GM18517 (cell line): Measurements from ENCODE around the gene ADD2.

Experiments used
- ATAC-seq: cut with Tn5 transposase; IDR thresholded peaks from one replicate; pipeline ENCODE4 v1.9.1; 2021; ENCODE audit warnings: mild to moderate bottlenecking, moderate library complexity; ENCODE audit not compliant: unreplicated experiment

ADD2 gene

DNA sequence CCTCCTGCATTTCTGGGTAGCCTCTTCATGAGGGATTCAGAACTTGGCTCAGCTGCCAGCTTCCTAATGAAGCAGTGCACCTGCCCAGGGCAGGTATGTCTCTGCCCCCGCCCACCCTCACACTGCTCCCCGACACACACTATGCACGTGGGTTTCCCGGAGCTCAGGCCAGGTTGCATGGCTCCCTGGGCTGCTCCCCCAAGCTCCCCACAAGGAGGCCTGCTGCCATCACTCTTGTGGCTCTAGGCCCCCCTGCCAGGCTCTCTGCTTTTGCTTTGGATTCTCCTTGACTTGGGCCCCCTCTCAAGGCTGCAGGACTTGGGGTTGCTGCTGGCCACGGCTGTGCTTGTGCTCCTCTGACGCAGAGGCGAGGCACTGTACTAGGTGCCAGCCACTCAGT lies 43.6 kb downstream of the ADD2 start:
- ATAC-seq = no peak

DNA sequence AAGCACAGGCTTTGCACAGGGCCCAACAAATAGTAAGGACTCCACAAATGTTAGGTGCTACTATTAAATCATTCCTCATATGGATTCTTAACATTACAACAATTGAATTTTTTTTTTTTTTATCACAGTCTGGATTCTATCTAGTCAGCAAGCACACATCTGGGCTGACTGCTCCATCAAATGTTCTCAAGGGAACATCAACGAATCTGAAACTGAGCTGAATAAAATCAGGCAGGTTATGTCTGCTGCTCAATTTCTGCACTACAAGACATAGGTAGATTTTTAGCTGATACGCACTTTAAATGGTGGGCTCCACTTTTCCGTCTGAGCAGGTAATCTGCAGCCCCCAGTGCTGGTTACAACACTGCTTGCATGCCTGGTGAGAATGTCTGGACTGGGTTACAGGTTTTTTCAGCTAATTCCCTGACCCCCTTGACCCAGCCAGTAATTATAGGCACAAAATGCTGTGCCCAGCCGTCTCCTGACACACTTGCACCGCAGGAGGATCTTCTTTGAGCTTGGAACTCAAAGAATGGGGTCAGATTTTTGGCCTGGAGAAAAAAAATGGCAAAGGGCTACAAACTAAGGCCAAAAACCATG lies 44.6 kb downstream of the ADD2 start:
- no peak for ATAC-seq

DNA sequence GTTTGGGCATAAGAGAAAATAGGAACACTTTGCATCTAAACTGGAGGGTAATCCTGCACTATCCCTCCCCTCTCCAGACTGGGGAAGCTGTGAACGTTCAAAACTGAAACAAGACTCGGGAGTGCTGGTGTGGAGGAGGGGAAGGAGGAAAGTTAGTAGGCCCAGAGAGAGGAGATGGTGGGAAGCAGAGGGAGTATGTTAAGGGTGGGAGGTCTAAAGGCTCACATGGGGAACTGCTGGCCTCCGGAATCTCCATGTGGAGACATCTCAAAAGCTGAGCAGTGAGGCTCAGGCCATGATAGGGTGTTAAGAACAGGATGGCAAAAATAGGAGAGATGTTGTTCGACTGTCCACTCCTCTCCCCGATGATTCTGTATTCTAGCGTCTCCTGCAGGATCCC lies 47.9 kb downstream of the ADD2 start:
- ATAC-seq = no peak

DNA sequence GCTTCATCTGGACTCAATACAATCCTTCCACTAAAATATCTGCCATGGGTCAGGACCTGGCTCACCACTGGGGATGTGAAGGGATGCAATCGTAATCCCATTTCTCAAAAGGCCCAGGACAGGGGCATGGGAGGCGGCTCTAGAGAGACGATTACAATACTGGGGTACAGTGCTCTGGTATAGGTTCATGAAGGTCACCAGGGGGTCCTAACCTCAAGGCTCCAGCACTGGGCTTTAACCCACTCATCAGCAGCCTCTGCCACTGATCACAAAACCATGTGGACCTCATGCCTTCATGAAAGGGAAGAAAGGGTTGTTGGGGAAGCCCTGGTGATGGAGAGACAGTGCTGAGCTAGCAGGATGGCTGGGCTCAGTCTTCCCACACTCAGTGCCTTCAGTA lies 48.8 kb downstream of the ADD2 start:
- no peak for ATAC-seq

DNA sequence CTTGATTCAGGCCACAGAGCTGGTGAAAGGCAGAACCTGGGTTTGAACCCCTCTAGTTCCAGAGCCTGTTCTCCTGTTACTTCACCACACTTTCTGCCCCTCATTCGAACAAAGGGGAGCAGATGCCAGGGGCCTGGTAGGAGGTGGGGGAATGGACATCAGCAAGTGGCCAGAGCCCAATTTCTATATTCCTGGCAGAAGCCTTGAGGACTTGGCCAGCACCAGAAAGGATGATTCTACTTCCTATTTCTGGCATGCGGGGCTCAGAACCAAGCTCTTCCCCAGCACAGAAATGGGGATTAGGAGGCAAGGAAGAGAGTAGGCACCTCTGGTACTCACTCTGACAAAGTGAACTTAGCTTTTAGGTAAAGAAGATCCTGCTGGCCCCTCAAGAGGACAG lies 49.3 kb downstream of the ADD2 start:
- ATAC-seq = no peak

DNA sequence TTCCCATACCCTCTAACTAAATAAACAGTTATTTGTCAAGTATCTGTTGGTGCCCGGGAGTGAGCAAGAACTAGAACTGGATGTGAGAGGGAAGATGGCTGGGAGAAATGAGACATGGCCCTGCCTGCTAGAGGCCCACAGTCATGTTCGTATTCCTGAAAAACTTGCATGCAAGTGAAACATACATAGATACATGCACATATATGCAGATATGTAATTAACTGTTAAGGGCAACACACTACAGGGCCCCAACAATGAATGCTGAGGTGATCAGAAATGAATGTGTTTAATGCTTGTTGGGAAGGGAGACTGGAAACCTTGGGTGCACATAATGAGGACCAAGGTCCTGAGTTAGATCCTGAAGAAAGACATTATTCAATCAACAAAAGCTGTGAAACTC lies 49.8 kb downstream of the ADD2 start:
- no peak for ATAC-seq

DNA sequence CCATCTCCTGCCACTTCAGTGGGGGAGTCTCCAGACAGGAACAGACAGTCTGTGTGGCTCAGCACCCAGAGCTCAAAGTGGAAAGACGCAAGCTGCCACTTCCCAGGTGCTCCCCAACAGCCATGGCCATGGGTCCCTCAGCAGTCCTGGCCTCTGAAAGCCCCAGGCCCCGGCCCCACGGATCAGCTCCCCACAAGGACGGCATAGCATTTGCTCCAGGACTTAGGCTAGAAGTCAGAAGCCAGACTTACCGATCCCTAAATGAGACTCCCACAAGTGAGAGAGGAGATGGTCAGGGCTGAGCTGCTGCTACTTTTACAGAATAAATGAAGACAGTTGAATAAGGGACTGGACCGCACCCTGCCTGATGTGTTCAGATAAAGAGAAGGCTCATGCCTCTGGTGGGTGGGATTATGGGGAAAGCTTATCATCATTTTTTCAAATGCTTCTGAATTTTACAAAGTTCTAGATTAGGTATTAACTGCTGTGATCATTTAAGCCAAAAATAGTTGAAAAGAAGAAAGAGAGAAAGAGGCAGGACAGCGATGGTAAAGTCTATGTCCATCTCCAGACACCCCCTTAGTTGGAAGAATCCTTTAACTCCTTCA lies 50.5 kb downstream of the ADD2 start:
- no peak for ATAC-seq

DNA sequence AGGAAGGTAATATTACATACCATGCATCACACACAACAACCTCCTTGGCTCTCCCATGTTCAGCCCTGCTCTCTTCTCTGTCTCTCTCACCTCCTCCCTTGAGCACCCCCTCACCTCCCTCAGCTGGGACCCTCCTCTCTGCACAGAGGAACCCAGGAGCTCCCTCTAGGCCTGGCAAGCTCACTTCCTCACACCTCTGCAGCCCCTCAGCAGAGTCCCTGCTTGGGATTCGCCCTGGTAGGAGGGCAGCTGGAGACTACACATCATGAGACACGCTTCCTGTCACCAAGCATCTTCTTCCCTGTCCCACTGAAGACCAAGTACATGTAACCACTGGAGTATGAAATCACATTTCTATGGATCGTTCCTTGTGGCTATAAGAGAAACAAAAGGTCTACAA lies 51.0 kb downstream of the ADD2 start:
- no peak for ATAC-seq

DNA sequence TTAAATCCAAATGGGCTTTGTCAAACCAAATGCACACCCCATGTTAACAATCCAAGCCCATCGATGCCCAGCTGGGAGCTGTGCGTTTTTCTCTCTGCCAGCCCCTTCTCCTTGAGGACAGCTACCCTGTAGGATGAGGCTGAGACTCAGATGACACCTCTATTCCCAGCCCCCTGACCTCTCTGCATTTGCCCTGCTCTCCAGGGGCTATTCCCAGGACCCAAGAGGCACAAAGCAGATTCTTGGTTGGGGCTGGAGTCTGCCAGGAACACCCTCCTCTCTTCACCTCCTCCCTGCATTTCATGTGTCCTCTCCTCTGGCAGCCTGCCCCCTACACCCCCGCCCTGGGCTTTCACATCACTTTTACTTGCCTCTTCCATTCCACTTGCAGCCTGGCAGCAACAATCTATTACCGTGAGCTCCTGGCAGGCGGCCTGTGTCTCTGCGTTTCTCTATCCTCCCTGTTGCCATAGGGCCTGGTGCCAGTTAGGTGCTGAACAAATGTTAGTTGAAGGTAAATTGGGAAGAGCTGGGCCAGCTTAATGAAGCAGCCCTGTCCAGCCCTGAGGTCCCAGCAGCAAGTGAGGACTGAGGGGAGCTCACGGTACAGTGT lies 51.8 kb downstream of the ADD2 start:
- ATAC-seq = no peak

DNA sequence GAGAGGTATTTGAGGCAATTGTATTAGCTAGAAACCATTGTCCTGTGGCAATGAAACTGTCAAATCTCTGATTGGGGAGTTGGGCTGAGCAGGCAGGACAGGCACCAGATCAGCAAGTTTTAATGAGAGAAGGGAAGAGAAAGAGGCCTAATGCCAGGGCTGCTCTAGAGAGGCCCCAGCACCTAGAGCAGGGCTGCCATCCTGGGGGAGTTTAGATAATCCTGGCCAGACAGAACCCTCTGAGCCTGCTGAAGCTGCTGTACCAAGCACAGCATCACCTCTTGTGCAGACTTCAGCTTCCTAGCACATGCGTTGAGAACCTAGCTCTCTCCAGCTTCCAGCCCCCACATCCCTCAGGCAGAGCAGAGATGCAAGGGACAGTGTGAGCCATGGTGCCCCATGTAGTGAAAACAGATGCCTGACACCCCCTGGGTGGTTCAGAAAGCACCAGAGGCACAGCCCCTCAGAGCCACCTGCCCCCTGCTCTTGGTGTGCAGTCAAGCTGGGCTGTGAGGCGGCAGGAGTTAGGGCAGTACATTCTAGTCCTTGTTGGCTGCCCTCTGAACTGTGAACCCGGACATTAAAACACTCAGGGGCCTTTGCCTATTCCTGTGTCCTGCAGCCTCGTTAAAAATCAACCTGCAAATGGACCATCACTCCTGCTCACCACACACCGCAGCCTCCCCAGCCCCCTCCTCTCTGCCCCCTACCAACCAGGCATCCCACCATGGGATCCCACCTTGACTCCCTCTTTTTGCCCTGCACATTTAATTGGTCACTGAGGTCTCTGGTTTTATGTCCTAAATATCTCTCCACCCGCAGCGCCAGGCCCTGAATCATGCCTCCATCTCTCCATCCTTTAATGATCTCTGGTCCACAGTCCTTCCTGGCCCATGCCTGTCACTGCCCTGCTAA lies 52.7 kb downstream of the ADD2 start:
- ATAC-seq = no peak

DNA sequence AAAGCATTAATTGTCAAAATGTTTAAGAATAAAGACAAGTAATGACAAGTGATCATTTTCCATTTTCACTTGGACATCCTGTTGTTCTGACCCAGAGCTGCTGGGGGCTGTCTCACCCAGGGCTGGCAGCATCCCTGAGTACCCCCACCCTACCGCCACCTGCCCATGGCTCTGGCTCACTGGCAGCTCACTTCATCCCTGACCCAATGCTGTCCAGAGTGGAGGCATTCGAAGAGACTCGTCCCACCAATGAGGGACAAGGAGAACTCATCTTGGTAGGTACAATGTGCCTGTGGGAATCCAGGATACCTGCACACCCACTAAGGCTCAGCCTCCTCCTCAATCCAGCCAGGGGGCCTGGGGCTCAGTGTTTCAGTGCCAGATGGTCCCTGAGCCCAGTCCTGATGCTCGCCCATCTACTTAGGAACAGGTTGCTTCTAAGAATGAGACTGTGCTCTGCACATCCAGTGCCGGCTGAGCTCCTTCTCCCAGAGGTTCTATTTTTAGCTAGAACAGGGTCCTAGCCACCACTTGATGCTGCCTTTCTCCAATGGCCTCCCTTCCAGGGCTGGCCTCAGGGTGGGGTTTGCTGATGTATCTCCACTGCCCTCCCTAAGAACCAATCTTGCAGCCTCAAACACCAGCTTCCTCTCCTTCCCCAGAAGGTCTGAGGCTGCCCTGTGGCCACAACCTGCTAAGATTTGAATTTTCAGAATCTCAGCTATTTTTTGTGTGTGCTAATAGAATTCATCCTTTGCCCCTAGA lies 53.7 kb downstream of the ADD2 start:
- no peak for ATAC-seq

DNA sequence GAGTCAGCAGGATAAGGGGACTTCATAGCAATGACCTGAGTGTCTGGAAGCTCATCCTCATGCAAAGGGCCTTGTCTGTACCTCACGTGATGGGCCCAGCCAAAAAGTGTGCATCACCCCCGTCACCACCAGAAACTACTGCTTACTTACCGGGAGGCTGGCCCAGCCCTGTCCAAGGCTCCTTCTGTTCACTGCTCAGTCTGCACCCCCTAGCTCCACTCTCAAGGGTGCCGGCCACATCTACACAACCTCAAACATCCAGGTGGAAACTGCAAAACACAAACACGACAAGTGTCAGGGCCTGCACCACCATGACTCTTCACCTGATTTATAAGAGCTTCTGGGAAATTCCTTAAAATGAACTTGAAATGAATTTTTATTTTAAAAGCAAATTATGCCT lies 55.1 kb downstream of the ADD2 start:
- no peak for ATAC-seq

DNA sequence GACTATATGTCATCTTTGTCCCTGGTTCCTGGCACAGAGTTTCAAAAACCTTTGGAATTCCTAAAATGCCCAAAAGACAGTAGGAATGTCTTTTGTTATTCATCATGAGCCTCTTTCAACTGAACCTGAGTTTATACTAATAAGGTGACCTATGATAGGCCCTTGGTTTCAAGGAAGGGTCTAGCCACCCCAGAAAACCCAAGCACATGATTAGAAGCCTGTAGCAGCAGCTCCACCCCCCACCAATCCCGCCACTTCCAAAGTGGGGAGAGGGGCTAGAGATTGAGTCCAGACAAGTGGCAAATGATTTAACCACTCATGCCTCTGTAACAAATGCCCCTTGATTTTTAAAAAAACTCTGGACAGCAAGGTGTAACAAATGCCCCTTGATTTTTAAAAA lies 56.8 kb downstream of the ADD2 start:
- ATAC-seq = no peak

DNA sequence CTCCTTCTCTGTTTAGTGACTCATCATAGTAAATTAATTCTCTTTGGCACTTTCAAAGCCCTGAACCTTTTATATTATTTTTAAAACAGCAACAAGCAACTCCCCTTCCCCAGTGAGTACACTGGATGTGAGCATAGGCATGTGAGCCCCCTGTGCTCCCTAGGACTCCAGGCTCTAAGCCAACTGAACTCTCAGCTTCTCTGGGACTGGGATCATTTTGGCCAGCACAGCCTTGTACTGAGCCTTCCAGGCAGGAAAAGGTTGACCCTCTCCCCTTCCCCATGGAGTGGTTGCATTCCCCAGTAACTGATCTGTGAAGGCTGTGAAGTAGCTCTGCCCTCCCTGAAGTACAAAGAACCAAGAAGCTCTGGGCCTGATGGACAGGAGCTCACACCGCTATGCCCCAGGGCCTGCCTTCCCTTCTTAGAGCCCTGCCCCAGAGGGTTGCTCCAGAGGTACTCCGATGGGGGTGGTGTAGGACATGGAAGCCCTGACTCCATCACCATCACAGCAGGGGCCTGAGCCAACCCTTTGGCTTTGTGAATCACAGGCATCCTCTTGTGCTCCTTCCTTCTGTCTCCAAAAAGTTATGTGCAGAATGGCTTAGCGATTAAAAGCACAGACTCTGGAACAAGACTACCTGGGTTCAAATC lies 57.8 kb downstream of the ADD2 start:
- ATAC-seq = no peak

DNA sequence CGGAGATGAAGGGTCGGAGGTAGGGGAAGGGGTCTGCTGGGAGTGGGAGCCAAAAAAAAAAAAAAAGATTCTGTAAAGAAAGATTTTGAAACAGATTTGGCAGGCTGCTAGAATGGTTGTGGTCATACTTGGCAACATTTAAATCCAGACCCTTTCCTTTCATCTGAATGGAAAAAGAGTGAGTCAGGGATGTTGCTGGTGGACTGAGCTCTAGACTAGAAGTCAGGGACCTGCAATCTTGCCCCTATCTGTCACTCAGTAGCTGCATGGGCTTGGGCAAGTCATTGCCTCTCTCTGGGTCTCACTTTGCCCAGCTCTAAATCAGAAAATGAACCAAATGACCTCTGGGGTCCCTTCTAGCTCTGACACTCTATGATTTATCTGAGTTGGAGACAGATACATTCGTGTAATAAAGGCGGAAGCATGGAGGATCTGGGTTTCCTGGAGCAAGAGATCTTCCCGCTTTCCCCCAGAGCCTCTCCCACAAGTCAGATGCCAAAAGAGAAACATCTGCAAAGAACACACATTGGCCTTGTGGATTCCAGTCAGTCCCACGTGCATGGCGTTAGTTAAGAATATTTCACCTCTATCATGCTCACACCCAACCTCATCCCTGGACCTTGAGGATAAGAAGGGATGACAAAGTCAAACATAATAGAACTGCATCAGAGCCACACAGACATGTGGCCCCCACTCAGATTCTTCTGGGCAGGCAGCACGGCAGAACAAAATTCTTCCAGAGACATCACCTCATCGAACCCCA lies 58.5 kb downstream of the ADD2 start:
- ATAC-seq = no peak

DNA sequence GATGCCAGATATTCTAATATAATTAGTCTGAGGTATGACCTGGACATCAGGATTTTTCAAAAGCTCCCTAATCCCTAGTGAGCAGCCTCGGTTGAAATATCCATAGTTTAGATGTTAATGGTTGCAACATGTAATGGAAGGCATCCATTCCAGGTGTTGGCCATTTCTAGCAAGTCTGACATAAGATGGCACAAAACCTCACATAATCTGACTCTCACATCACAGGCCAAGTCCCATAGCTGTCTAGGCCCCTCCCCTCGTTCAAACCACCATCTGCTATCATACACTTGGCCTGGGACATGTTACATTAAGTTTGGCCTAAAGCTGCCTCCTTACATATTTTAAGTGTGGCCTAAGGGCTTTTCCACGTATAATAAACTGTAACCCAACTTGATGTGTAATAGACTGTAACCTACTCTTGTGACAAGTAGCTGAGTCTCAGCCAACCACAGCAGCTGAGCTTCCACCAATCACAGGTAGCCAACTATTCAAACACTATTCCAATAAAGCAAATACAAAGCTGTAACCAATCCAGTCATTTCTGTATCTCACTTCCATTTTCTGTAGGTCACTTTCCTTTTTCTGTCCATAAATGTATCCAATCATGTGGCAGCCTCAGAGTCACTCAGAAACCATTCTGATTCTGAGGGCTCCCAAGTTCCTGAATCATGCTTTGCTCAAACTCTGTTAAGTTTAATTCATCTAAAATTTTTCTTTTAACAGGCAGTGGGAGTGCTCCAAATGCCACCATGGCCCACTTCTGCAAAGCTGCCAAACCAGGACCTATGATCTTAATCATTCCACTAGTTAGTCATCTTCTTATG lies 59.4 kb downstream of the ADD2 start:
- no peak for ATAC-seq

DNA sequence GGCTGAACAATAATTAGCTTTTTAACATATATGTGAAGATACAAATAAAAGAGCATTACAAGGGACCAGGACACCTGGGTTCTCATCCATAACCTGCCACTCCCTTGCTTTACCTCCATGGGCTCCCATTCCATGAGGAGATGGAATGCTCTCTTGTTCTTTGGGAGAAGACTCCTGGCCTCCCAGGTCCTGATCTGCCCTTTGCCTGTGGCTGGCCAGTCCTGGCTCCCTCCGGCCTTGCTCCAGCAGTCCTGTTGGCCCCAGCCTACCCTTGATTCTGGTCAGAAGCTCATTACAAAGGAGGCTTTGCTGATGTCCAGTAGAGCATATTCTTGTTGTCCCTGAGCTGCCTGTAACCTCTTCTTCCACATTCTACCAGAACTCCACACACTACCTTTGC lies 60.3 kb downstream of the ADD2 start:
- ATAC-seq = no peak

DNA sequence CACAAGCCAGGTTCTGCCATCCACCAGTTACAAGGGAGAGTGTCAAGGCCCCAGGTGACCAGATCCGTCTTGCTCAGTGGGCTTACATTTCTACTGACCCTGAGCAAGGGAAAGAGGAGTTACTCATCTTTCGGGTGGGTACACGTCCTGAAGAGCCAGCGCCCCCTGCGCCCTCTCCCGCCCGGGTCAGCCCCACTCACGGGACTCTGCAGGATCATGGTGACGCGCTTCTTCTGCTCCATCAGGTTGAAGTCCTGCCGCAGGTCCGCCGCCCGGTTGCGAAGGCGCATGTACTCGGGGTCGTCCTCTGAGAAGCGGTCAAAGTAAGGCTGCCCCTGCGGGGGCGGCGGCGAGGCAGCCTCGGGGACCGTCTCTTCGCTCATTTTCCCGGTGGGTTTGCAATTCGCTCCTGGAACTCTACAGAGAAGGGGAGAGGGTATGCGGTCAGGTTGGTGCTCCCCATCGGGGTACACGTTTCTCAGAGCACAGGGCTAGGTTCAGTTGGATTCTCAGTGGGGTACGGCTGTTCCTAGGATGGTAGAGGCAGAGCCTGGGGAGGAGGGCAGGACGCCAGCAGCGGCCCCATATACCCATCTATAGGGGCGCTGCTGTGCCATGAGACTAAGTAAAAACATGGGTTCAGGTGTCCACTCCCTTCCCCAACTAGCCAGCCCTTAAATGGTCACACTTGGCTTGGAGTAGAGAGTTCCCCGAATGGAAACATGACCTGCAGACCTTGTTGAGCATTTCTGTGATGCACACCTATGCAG lies 61.8 kb downstream of the ADD2 start:
- no peak for ATAC-seq
